ENCODE data around the gene ZFP42. TPM values are rescaled to one million over a fixed set of nuclear protein-coding genes. Genes with fewer than 3 reads are reported as not detected.
"Not testable (repeated sequence)": the region's sequence is repeated elsewhere in the genome, so short reads cannot be mapped to it uniquely, and the experiment has no call there.

ZFP42 gene
- total RNA-seq, 4 donors from 2014 or later = not detected

- no peaks in the 10 kb centered on the region for H3K4me1 ChIP-seq
- H3K36me3 ChIP-seq = no peaks in the 10 kb centered on the region
- DNase-seq (ENCODE audit: extremely low spot score) = no peak
- TF ChIP-seq POLR2A (IDR thresholded peaks at IDR 0.05; ENCODE audit: low read depth) = no peak
- no peak for TF ChIP-seq EP300 (IDR thresholded peaks at IDR 0.05)
- TF ChIP-seq CTCF (IDR thresholded peaks at IDR 0.05) = no peak
- TF ChIP-seq POLR2AphosphoS5 (IDR thresholded peaks at IDR 0.05) = no peak
- H3K27me3 ChIP-seq = no peaks in the 10 kb centered on the region
- no peak overlapping the region for H3K27ac ChIP-seq (replicated peaks in 1 of 4)
- no peak overlapping the region for H3K4me3 ChIP-seq
- 84% methylated on average over 5 of the region's 5 CpGs for WGBS
- intact Hi-C loops (cut with DNase I) = no loop called here
- no peaks in the 10 kb centered on the region for H3K9me3 ChIP-seq
Measured at GRCh38 chr4:188043154-188043553, 47.6 kb downstream of the ZFP42 start.

GRCh38 chr4:188045461-188045860, 49.9 kb downstream of the ZFP42 start:
- H3K36me3 ChIP-seq; H3K4me1 ChIP-seq; intact Hi-C loops (cut with DNase I); H3K9me3 ChIP-seq; H3K27me3 ChIP-seq; H3K4me3 ChIP-seq; DNase-seq (ENCODE audit: extremely low spot score); H3K27ac ChIP-seq (replicated peaks in 1 of 4): not testable (repeated sequence)
- WGBS = 88% methylated on average over 10 of the region's 10 CpGs

GRCh38 chr4:188046657-188047056, 51.1 kb downstream of the ZFP42 start:
- WGBS = 76% methylated on average over 3 of the region's 3 CpGs
- no peaks in the 10 kb centered on the region for H3K4me1 ChIP-seq
- DNase-seq (ENCODE audit: extremely low spot score) = no peak

GRCh38 chr4:188053302-188053701, 57.7 kb downstream of the ZFP42 start:
- whole genome bisulfite sequencing = 69% methylated on average over 9 of the region's 9 CpGs

More at GRCh38 chr4:188046657-188047056, 51.1 kb downstream of the ZFP42 start:
- Histone ChIP-seq H3K27ac (replicated peaks in 1 of 4) (no peak overlapping the region), H3K9me3 (no peaks in the 10 kb centered on the region), H3K4me3 (no peak overlapping the region), H3K36me3 (no peaks in the 10 kb centered on the region), H3K27me3 (no peaks in the 10 kb centered on the region)
- intact Hi-C loops (cut with DNase I) = no loop called here
- TF ChIP-seq POLR2AphosphoS5 (IDR thresholded peaks at IDR 0.05) (no peak), POLR2A (IDR thresholded peaks at IDR 0.05; ENCODE audit: low read depth) (no peak), EP300 (IDR thresholded peaks at IDR 0.05) (no peak), CTCF (IDR thresholded peaks at IDR 0.05) (no peak)

More at GRCh38 chr4:188053302-188053701, 57.7 kb downstream of the ZFP42 start:
- intact Hi-C loops (cut with DNase I) = no loop called here
- no peak for TF ChIP-seq POLR2A (IDR thresholded peaks at IDR 0.05; ENCODE audit: low read depth)
- no peak for TF ChIP-seq POLR2AphosphoS5 (IDR thresholded peaks at IDR 0.05)
- TF ChIP-seq EP300 (IDR thresholded peaks at IDR 0.05) = no peak
- TF ChIP-seq CTCF (IDR thresholded peaks at IDR 0.05) = no peak
- no peaks in the 10 kb centered on the region for H3K9me3 ChIP-seq
- H3K27me3 ChIP-seq = no peaks in the 10 kb centered on the region
- no peaks in the 10 kb centered on the region for H3K36me3 ChIP-seq
- DNase-seq (ENCODE audit: extremely low spot score) = no peak
- H3K4me1 ChIP-seq = no peaks in the 10 kb centered on the region
- H3K27ac ChIP-seq (replicated peaks in 1 of 4) = no peak overlapping the region
- no peak overlapping the region for H3K4me3 ChIP-seq

Other genes starting within 250 kb of the ZFP42 start
- under 1 TPM in 1 of 4 donors, not detected in 3; 0.66 TPM for gene TRIML2, start 113.8 kb downstream of the ZFP42 start, total RNA-seq
- gene TRIML1, start 143.7 kb downstream of the ZFP42 start, total RNA-seq = not detected